HG03159 (cell line): ENCODE measurements around the gene GSTM4.
"Not testable (repeated sequence)": the region's sequence is repeated elsewhere in the genome, so short reads cannot be mapped to it uniquely, and the experiment has no call there.

Source experiments
- ATAC-seq: cut with Tn5 transposase; IDR thresholded peaks from one replicate; pipeline ENCODE4 v1.9.1; 2021; ENCODE audit warnings: mild to moderate bottlenecking, moderate library complexity; ENCODE audit not compliant: unreplicated experiment

The GSTM4 gene

DNA sequence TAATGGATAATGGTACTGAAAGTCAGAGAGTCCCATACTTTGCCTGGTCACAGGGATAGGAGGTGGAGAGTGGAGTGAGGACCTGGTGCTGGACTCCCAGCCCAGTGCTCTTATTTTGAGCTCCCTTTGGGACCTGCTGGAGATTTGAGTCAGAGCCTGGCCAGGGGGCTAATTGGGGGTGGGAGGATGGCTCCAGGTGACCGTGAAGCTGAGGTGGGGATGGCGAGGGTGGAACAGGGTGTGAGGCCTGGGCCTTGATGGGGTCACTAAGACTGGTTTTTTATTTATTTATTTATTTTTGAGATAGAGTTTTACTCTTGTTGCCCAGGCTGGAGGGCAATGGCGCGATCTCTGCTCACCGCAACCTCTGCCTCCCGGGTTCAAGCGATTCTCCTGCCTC, 18.5 kb upstream of the GSTM4 start:
- ATAC-seq, result no peak

GRCh38 chr1:109639063-109639840, 16.6 kb upstream of the GSTM4 start:
- ATAC-seq, result no peak

- ATAC-seq, result no peak
These were observed 16.1 kb upstream of the GSTM4 start for GRCh38 chr1:109639841-109640184.

GRCh38 chr1:109640285-109640865, 15.5 kb upstream of the GSTM4 start:
- peak; percentile 60 for ATAC-seq

DNA sequence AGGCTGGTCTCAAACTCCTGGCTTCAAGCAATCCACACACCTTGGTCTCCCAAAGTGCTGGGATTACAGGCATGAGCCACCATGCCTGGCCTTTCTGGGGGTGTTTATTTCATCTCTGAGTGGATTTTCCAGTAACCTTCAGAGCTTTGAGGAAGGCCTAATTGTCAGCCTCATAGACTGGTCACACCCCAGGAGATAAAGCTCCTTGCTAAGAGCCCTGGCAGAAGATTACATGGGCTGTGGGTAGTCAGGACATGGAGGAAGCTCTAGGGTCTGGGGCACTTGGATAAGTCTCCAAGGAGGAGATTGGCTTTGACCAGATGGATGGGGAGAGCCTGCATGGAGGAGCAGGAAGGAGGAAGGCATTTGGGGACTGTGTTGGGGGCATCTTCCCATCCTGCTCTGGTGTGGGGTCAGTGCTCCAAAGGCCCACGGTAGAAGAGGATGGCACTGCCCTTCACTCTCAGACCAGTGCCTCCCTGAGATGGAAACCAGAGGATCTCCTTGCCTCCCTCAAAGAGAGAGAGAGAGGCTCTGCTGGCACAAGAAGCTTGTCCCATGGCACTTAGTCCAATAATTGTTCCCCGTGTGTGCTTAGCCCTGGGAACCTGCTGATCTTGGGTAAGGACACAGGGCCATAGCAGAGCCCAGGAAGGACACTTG, 14.7 kb upstream of the GSTM4 start:
- no peak for ATAC-seq

DNA sequence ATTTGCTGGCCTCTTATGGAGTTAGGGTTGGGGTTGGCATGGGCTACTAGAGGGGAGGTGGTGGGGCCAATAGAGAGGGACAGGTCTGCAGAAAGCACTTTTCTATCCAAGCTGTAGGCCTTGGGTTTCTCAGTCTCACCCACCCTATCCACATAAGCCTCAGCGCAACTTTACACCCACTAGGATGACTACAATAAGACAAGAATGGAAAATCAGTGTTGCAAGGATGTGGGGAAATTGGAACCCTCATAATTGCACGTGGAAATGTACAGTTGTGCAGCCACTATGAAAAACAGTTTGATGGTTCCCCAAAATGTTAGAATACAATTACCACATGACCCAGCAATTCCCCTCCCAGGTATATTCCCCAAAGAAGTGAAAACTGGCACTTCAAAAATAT, 14.0 kb upstream of the GSTM4 start:
- ATAC-seq, result no peak

DNA sequence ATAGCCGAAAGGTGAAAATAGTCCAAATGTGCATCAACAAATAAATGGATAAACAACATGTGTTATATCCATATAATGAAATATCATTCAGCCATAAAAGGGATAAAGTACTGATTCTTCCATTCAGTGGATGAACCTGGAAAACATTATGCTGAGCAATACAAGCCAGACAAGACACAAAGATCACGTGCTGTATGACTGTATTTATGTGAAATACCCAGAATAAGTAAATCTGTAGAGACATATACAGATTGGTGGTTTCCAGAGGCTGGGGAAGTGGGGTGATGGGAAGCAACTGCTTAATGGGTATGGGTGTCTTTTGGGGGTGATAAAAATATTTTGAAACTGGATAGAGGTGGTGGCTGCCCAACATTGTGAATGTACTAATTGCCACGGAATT, 13.3 kb upstream of the GSTM4 start:
- ATAC-seq, result no peak

DNA sequence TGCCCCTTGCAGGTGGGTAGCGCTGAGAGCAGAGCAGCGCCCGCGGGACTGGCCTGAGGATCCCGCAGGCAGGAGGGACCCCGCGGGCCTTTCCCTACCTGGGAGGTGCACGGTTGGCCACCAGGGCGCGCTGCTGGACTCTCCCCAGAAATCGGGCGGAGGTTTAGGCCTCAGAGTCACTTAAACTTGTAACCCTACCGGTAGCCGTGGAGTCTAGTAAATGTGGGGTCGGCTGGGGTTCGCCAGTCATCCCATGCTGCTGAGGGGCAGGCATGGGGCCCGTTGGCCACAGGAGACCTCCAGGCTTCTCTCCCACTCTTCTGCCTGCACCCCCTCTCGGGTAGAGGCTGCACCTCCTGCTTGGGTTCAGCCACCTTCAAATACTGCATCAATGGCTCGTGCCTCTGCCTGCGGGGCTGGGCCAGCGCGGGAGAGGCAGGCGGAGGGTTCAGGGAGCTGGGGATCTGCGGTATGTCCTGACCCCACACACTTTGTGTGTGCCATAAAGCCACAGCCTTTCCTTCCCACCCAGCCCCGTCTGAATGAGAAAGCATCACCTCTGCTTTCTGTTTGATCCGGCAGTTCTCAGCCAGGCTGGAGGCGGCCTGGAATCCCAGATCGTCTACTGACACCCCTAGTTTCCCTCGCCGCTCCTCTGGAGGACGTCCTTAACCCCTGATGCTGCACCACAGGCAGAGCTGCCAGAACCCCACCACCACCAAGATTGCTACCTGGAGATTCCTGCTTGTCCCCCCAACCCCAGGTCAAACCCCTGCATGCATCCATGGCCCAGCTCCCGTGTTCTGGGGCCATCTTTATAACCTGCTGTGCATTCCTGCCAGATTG, 12.3 kb upstream of the GSTM4 start:
- ATAC-seq, result peak; percentile 85

DNA sequence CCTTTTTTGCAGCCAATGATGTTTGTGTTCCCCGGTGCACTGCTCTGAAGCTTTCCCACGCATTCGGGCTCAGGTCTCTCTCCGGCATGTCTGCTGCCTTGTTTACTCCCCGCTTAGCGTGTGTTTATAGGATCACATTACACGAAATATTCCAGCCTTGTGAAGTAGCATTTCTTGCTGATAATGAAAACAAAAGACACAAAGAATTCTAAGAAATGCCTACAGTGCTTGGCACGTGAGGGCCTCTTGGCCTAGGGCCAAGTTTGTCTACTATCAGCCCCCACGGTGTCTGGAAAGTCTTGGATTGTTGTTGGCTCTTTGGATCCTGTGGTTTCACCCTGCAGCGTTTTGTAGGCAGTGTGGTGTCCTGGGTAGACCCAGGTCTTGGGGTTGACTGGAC, 11.2 kb upstream of the GSTM4 start:
- ATAC-seq, result no peak

- no peak for ATAC-seq
These were observed 6.4 kb upstream of the GSTM4 start for GRCh38 chr1:109649491-109649914.

GRCh38 chr1:109650609-109651008, 5.3 kb upstream of the GSTM4 start:
- no peak for ATAC-seq

- no peak for ATAC-seq
These were observed 3.5 kb upstream of the GSTM4 start for GRCh38 chr1:109652402-109652801.

GRCh38 chr1:109653306-109653705, 2.6 kb upstream of the GSTM4 start:
- ATAC-seq, result no peak

DNA sequence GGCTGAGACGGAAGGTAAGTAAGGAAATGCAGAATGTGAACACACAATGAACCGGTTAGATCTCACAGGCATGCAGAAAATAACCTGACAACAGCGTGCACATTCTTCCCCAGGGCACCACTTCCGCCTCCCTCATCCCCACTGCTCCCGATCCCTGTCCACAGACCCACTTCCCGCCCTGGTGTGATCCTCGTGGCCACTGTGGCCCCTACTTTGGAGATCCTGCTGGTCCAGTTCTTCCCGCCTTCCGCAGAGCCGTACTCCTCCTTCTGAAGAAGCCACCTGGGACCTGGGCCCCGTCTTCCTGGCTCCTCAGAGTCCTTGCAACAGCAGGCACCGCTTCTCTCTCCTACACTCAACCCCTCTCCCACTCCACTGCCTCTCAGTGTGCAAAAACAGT, 1.4 kb upstream of the GSTM4 start:
- no peak for ATAC-seq

DNA sequence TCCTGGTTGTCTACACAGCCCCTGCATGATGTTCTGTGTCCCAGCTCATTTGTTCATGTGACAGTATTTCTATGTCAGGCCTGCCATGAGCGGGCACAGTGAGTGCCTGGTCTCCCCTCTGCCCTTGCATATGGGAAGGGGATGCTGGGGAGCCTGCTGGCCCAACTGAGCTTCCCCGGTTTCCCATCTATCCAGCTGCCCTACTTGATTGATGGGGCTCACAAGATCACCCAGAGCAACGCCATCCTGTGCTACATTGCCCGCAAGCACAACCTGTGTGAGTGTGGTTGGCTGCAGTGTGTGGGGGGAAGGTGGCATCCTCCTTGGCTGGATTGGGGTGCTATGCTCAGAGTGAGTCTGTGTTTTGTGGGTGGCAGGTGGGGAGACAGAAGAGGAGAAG, 1.5 kb downstream of the GSTM4 start:
- ATAC-seq, result no peak

DNA sequence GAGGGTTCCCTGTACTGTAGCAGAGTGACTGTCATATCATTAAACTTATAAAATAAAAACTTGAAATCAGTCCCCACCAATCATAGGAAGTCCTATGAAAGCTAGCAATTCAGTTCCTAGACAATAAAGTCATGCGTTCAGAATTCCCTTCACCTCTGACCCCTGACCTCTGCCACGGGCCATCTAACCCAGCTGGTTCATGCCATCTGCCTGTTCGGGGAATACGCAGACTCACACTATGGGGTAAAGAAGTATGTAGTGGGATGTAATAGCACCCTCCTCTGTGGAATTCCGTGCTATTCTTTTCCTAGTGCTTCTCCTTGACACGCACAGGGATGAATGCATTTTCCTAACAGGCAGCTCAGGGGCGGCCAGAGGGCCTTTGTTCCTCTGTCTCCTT, 2.1 kb downstream of the GSTM4 start:
- no peak for ATAC-seq

DNA sequence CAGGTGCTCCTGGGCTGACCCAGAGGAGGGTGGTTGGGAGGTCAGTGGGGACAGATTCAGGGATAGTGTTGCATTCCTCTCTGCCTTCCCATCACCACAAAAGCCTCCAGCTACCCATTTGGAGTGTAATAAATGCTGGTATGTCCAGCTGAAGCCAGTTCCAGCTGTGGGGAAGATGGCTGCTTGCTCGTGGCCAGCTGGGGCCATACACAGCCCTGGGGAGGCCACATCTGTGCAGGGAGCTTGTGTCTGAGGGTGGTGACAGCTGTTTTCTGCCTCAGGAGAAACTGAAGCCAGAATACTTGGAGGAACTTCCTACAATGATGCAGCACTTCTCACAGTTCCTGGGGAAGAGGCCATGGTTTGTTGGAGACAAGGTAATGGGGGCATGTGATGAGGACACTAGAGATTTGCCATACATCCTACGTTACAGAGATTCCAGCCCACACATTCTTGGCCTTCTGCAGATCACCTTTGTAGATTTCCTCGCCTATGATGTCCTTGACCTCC, 2.7 kb downstream of the GSTM4 start:
- ATAC-seq, result no peak

DNA sequence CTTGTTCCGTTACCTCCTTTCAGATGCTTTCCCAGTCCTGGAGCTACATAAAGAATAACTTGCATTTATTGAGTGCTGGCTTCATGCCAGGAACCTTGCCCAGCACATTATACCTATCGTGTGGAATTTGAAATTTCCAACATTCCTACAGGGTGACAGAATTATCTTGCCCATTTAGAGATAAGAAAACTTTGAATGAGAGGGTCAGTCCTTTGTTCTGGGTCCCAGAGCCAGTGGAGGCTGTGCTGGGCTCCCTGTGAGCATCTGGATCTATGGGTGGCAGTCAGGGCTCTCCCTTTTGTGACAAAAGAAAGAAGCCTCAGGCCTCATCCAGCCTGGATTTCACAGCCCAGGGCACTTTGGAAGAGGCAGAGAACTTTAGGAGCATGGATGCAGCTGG, 3.2 kb downstream of the GSTM4 start:
- ATAC-seq, result no peak

- ATAC-seq, result no peak
These were observed 4.2 kb downstream of the GSTM4 start for GRCh38 chr1:109659997-109660690.

GRCh38 chr1:109660691-109661026, 4.8 kb downstream of the GSTM4 start:
- not testable (repeated sequence) for ATAC-seq

DNA sequence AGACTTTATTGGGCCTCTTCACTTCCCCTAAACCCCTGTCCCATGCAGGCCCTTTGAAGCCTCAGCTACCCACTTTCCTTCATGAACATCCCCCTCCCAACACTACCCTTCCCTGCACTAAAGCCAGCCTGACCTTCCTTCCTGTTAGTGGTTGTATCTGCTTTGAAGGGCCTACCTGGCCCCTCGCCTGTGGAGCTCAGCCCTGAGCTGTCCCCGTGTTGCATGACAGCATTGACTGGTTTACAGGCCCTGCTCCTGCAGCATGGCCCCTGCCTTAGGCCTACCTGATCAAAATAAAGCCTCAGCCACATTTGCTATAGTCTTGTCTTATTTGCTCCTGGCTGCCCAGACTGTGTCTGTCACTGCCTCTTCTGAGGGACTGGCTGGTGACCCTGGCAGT, 5.5 kb downstream of the GSTM4 start:
- no peak for ATAC-seq
